Right lobe of liver (tissue), 4 donors: Measurements from ENCODE around the gene TTC28.

ENCODE experiments used
- CTCF ChIP-seq, 4 donors: fragments of 200-600 bp in 3 of 4; fragments of 450-650 bp in 1 of 4; IDR thresholded peaks; one replicate each; pipeline versions ENCODE4 v1.5.1 to v1.8.0; 2016 to 2022; ENCODE audit warnings: antibody characterized with exemption in 4 of 4, mild to moderate bottlenecking in 2 of 4
- POLR2A ChIP-seq: fragments of 450-650 bp; IDR thresholded peaks from one replicate; pipeline ENCODE4 v1.6.1; 2017; ENCODE audit warnings: antibody characterized with exemption, mild to moderate bottlenecking
- donor health status: DM: no; HTN: no; CAD: no.
- donor health status: DM: no; HTN: no; CAD: no.
- donor health status: DM: no; HTN: yes; CAD: no.

DNA sequence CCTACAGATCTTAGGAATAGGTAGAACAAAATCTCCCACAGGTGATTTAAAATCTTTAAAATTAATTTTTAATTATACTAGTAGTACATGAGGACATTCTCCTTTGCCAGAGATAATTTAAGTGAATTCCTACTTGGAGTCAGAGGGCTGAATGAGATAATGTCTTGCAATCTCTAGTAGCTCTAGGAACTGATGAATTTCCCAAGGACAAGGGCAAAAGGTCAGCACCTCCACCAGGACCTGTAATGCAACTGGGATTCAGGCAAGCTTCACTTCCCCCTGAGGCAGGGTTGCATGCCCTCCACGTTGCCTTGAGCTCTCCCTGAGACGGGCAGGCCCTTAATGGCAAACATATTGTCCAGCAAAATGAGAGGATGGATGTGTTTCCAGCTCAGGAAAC lies 430.2 kb downstream of the TTC28 start:
- TF ChIP-seq CTCF (IDR thresholded peaks at IDR 0.05) (no peak), POLR2A (no peak)
